Measurements from ENCODE around the gene ESRRB.

The ESRRB gene

GRCh38 chr14:76550534-76550933 is 174.6 kb downstream of the ESRRB start:
- DNase-seq: no peak

DNA sequence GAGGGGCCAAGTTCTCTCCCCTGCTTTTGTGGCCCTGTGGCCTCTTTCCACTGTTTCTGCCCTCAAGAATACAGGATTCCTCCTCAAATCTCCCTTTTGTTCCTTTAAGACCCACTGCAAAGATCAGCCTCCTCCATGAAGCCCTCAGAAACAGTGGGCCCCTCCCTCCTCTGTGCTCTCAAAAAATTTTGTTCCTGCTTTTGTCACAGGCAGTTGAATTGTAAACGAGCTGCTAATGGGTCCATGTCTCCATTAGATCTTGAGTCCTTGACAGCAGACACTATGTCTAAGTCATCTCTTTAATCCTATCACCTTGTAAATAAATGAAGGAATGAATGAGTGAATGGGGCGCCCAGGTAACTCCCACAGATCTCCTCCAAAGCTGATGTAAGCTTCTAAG is 175.2 kb downstream of the ESRRB start:
- DNase-seq: no peak

All from NCI-H2107 (cell line).